Effector memory CD8-positive, alpha-beta T cell (primary cell): ENCODE measurements around the gene FAM89A.

ENCODE experiments used
- ATAC-seq: fragments of 150-1000 bp; cut with Tn5 transposase; replicated peaks from 2 replicates; pipeline ENCODE4 v1.10.0; 2021; ENCODE audit warnings: mild to moderate bottlenecking, moderate library complexity
- DNase-seq, 3 experiments: peaks; one replicate each; pipeline ENCODE4 v3.0.0; 2021
- H3K27ac Mint-ChIP-seq, 2 donors: one replicate each; pipeline ENCODE4 v1.8.0; 2022; ENCODE audit warnings: mild to moderate bottlenecking in 2 of 2, mixed read lengths in 2 of 2, moderate library complexity in 2 of 2
- H3K27me3 Mint-ChIP-seq, 2 donors: one replicate each; pipeline ENCODE4 v1.8.0; 2022; ENCODE audit warnings: mixed read lengths in 2 of 2
- H3K36me3 Mint-ChIP-seq: one replicate; pipeline ENCODE4 v1.8.0; 2022; ENCODE audit warnings: mild to moderate bottlenecking, moderate library complexity, mixed read lengths; ENCODE audit not compliant: insufficient read depth
- H3K4me1 Mint-ChIP-seq, 2 donors: one replicate each; pipeline ENCODE4 v1.8.0; 2022; ENCODE audit warnings: low read depth in 2 of 2, mixed read lengths in 2 of 2
- H3K4me3 Mint-ChIP-seq, 2 donors: one replicate each; pipeline ENCODE4 v1.8.0; 2022; ENCODE audit warnings: mild to moderate bottlenecking in 2 of 2, mixed read lengths in 2 of 2, moderate library complexity in 2 of 2
- H3K9me3 Mint-ChIP-seq, 2 donors: one replicate each; pipeline ENCODE4 v1.8.0; 2022; ENCODE audit warnings: mixed read lengths in 2 of 2
- total RNA-seq, 9 experiments: gene quantifications; one replicate each; lab custom pipeline; 2026; lab: John Stamatoyannopoulos, UW

FAM89A gene
- total RNA-seq: 0 to 12.1 (median 5.4) reads per million in 9 experiments

DNA sequence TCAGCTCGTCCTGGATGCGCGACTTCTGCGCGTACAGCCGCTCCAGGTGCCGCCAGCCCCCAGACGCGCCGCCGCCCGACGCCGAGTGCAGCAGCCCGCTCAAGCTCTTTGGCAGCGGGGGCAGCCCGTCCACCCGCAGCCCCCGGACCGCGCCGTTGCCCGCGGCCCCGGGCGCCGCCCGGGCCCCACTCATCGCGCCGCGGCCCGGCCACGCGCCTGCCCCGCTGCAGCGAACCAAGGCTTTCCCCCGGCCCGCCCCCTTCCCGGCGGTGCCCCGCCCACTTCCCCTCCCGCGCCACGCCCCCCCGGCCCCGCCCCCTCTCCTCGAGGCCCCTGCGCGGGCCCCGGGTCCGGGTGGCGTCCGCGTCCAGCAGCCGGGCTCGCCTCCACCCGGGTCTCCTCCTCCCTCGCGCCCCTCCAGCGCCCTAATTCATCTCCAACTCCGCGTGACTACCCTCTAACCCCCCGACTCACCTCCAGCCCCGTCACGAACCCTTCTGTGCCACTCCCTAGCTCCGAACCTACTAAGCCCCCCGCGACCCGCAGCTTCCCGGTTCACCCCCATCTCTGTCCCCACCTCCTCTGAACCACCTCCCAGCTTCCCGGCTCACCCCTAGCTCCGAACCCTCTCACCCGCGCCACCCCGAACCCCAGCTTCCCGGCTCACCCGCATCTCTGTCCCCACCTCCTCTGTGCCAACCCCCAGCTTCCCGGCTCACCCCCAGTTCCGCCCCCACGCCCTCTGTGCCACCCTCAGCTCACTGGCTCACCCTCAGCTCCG, at the start of gene FAM89A:
Gene FAM89A, minus strand, starts transcription at position 236 of the 781 bp plus-strand sequence. Its CDS starts 43 bp downstream, at position 193.
- Mint-ChIP-seq H3K27me3 (peaks cover under 1 to 7% of the 10 kb centered on the region in 2 donors), H3K36me3 (no peaks in the 10 kb centered on the region), H3K27ac (peak within 1 kb of the TSS; percentile 17 to 74), H3K9me3 (no peaks in the 10 kb centered on the region), H3K4me3 (peak within 1 kb of the TSS; percentile 77 to 78), H3K4me1 (peaks cover 17 to 24% of the 10 kb centered on the region in 2 donors)
- peak; percentile 79 for ATAC-seq
- DNase-seq: peak; percentile 52 to 59 (median 54)

DNA sequence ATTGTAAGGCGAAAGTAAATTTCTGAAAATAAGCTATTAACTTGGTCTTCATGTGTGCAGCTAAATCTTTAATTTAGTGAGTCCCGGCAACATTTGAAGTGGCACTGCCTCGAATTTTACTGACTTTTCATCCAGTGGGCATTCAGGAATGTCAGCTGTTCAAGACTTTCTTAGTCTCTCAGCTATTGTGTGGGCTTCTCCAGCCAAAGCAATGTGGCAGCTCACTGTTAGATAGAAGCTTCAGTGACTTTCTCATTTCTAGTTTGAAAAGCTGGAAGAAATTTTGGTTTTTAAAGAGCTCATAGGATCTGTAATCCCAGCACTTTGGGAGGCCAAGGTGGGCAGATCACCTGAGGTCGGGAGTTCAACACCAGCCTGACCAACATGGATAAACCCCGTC, 44.3 kb upstream of the FAM89A start:
- no peak overlapping the region for H3K27ac Mint-ChIP-seq
- peaks cover 21 to 40% of the 10 kb centered on the region in 2 donors for H3K27me3 Mint-ChIP-seq
- ATAC-seq: no peak
- no peak for DNase-seq
- H3K36me3 Mint-ChIP-seq: no peaks in the 10 kb centered on the region
- H3K9me3 Mint-ChIP-seq: no peaks in the 10 kb centered on the region
- H3K4me1 Mint-ChIP-seq: no peaks in the 10 kb centered on the region
- H3K4me3 Mint-ChIP-seq: no peak overlapping the region

DNA sequence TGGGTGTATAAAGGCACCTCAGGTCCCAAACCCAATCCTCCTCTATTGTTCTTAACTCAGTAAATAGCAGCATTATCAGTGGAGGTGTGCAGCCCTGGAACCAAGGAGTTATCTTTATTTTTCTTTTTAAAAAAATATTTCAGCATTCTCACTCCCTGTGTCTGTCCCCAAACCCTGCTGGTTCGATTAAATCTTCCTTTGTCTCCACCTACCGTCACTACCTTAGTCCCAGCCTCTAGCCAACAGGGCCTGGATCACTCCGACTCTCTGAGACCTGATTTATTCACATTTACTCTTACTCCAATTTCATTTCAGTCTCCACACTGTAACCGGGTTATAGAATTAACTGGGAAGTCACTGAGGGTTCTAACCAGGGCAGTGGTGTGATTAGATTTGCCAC, 39.1 kb upstream of the FAM89A start:
- no peak for DNase-seq
- no peak overlapping the region for H3K27ac Mint-ChIP-seq
- no peak overlapping the region for H3K4me3 Mint-ChIP-seq
- H3K9me3 Mint-ChIP-seq: no peaks in the 10 kb centered on the region
- peaks cover 16 to 25% of the 10 kb centered on the region in 2 donors for H3K27me3 Mint-ChIP-seq
- no peaks in the 10 kb centered on the region for H3K36me3 Mint-ChIP-seq
- no peaks in the 10 kb centered on the region for H3K4me1 Mint-ChIP-seq
- ATAC-seq: no peak

DNA sequence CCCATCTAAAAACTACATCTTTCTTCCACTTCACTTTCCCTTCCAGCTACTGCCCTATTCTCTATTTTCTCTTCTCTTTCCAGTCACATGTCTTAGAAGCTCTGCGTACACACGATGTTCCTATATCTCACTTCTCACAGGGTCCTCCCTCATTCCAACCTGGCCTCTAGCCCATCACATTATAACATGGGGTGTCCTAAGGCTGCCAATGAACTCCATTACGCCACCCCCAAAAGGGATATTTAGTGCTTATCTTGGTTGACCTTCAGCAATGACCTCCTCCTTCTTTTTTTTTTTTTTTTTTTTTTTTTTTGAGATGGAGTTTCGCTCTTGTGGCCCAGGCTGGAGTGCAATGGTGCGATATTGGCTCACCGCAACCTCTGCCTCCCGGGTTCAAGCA, 38.2 kb upstream of the FAM89A start:
- Mint-ChIP-seq H3K27me3 (peaks cover 16 to 25% of the 10 kb centered on the region in 2 donors), H3K4me1 (no peaks in the 10 kb centered on the region), H3K9me3 (no peaks in the 10 kb centered on the region), H3K4me3 (no peak overlapping the region), H3K36me3 (no peaks in the 10 kb centered on the region), H3K27ac (no peak overlapping the region)
- DNase-seq: no peak
- no peak for ATAC-seq

DNA sequence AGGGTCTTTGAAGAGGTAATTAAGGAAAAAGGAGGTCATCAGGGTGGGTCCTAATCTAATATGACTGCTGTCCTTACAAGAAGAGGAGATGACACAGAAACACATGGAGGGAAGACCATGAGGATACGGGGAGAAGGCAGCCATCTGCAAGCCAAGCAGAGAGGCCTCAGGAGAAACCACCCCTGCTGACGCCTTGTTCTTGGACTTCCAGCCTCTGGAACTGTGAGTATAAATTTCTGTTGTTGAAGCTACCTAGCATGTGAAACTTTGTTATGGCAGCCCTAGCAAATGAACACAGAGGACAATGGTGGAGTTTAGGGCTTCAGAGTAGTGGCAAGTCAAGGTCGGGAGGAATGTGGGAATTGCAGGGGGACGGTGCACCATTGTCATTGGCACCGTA, 36.7 kb upstream of the FAM89A start:
- ATAC-seq (no peak), DNase-seq (no peak)
- H3K27me3 Mint-ChIP-seq: peaks cover 16 to 25% of the 10 kb centered on the region in 2 donors
- no peaks in the 10 kb centered on the region for H3K9me3 Mint-ChIP-seq
- H3K4me1 Mint-ChIP-seq: no peaks in the 10 kb centered on the region
- no peak overlapping the region for H3K4me3 Mint-ChIP-seq
- H3K36me3 Mint-ChIP-seq: no peaks in the 10 kb centered on the region
- no peak overlapping the region for H3K27ac Mint-ChIP-seq

DNA sequence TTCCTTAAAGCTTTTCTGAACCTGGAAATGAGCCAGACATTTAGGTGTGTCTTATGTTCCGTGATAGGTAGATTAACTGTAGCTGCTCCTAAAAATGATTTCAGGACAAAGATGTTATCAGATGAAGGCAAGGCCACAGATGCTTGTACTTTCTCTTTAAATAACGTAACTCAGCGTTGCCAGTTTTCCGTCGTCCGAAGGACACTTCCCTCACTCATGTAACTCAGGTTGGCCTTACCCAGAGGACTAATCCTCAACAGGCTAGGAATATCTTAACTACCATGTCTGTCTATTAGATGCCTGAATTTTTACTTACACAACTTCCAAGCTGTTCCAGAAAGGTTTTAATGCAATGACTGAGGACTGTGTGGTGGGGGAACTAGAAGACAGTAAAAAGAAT, 35.4 kb upstream of the FAM89A start:
- Mint-ChIP-seq H3K4me1 (no peaks in the 10 kb centered on the region), H3K27ac (no peak overlapping the region)

DNA sequence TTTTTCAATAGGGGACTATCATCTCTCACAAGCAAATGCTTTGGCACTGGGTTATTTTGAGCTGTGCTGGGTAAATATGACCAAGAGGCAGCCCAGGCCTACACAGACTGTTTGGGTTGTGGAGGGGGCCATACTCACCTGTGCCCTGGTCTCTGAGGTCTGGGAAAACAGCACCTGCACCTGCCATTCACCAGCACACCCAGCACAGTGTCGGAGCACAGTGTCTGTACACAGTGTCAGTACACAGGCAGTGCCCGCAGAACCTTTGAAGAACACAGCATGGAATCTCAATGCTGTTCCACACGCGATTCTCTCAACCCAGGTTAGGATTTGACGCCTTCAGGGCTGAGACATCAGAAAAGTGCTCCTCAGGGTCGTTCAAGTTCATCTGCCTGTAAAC, 35.0 kb upstream of the FAM89A start:
- ATAC-seq (no peak), DNase-seq (no peak)
- Mint-ChIP-seq H3K27me3 (peaks cover 15 to 25% of the 10 kb centered on the region in 2 donors), H3K4me1 (no peaks in the 10 kb centered on the region), H3K36me3 (no peaks in the 10 kb centered on the region), H3K27ac (no peak overlapping the region), H3K9me3 (no peaks in the 10 kb centered on the region), H3K4me3 (no peak overlapping the region)

More for the DNA sequence above, 35.4 kb upstream of the FAM89A start:
- H3K4me3 Mint-ChIP-seq: no peak overlapping the region
- DNase-seq (no peak), ATAC-seq (no peak)
- peaks cover 18 to 25% of the 10 kb centered on the region in 2 donors for H3K27me3 Mint-ChIP-seq
- no peaks in the 10 kb centered on the region for H3K9me3 Mint-ChIP-seq
- H3K36me3 Mint-ChIP-seq: no peaks in the 10 kb centered on the region

DNA sequence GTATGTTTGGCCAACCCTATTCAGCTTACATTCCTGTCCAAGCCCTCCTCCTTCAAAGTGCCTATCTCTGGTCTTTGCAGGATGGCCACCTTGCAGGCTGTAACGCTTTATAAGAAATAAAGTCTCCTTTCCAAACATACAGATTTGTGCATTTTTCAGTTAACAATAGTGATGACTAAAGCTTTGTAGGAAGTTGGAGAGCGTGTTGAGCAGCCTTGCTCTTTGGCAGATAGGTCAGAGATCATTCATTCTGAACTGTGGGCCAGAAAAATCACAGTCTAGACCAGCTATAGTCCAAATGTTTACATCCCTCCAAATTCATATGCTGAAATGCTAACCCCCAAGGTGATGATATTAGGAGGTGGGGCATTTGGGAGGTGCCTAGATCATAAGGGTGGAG, 34.0 kb upstream of the FAM89A start:
- H3K36me3 Mint-ChIP-seq: no peaks in the 10 kb centered on the region
- H3K4me3 Mint-ChIP-seq: no peak overlapping the region
- H3K9me3 Mint-ChIP-seq: no peaks in the 10 kb centered on the region
- H3K4me1 Mint-ChIP-seq: no peaks in the 10 kb centered on the region
- H3K27ac Mint-ChIP-seq: no peak overlapping the region
- peaks cover 13 to 28% of the 10 kb centered on the region in 2 donors for H3K27me3 Mint-ChIP-seq
- DNase-seq (no peak), ATAC-seq (no peak)

DNA sequence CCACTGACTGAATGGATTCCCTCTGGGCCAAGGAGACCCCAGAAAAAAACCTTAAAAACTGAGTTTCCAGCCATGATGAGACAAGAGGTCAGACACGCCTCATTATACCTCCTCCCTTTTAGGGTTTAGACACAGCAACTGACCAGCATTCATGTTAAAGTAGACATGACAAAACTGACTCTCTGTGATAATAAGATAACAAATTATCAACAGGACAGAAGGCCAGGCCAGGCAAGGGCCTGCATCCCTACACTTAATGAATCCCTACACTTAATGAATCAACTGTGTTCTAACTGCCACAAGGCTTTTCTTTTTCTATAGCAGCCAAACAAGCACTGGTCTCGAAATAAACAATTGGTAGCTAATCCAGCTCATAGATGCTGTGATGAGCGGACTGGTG, 33.3 kb upstream of the FAM89A start:
- H3K27me3 Mint-ChIP-seq: peaks cover 8 to 28% of the 10 kb centered on the region in 2 donors
- no peaks in the 10 kb centered on the region for H3K4me1 Mint-ChIP-seq
- H3K9me3 Mint-ChIP-seq: no peaks in the 10 kb centered on the region
- H3K4me3 Mint-ChIP-seq: no peak overlapping the region
- DNase-seq (no peak), ATAC-seq (no peak)
- H3K27ac Mint-ChIP-seq: no peak overlapping the region
- no peaks in the 10 kb centered on the region for H3K36me3 Mint-ChIP-seq

DNA sequence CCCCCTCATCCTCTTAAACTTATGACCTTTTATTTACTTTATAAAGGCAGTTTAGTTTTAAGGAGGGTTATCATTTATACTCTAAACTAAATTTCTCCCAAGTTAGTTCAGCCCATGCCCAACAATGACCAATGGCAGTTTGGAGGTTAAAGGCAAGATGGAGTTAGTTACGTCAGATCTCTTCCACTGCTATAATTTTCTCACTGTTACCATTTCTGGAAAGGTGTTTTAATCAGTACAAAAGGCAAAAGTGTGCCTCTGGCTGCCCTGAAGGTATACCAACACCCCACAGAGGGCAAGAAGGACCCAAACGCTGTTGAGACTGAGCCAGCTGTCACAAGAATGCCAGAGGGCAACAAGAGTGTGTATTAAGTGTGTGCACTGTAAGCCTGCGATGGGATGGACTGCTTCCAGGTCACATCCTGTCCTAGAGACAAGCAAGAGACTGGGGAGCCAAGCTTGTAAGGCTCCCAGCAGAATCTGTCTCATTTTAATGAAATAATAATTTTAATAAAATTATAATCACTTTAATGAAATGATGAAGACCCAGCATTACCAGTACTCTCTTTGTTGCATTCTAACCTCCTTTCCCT, 32.5 kb upstream of the FAM89A start:
- DNase-seq: no peak
- Mint-ChIP-seq H3K27ac (no peak overlapping the region), H3K9me3 (no peaks in the 10 kb centered on the region), H3K4me1 (no peaks in the 10 kb centered on the region), H3K4me3 (no peak overlapping the region), H3K27me3 (peaks cover 8 to 28% of the 10 kb centered on the region in 2 donors), H3K36me3 (no peaks in the 10 kb centered on the region)
- ATAC-seq: no peak

DNA sequence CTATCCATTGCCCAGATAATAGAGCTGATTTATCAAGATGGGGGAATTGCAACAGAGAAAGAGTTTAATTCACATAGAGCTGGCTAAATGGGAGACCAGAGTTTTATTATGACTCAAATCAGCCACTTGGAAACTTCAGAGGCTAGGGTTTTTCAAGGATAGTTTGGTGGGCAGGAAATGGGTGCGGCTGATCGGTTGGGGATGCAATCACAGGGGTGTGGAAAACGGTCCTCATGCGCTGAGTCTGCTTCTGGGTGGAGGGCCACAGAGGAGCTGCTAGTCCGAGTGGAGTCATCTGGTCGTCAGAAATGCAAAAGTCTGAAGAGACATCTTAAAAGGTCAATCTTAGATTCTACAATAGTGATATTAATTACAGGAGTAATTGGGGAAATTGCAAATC, 32.0 kb upstream of the FAM89A start:
- Mint-ChIP-seq H3K4me3 (no peak overlapping the region), H3K27ac (no peak overlapping the region), H3K9me3 (no peaks in the 10 kb centered on the region), H3K36me3 (no peaks in the 10 kb centered on the region), H3K4me1 (no peaks in the 10 kb centered on the region), H3K27me3 (peaks cover 9 to 29% of the 10 kb centered on the region in 2 donors)
- ATAC-seq: no peak
- DNase-seq: no peak

DNA sequence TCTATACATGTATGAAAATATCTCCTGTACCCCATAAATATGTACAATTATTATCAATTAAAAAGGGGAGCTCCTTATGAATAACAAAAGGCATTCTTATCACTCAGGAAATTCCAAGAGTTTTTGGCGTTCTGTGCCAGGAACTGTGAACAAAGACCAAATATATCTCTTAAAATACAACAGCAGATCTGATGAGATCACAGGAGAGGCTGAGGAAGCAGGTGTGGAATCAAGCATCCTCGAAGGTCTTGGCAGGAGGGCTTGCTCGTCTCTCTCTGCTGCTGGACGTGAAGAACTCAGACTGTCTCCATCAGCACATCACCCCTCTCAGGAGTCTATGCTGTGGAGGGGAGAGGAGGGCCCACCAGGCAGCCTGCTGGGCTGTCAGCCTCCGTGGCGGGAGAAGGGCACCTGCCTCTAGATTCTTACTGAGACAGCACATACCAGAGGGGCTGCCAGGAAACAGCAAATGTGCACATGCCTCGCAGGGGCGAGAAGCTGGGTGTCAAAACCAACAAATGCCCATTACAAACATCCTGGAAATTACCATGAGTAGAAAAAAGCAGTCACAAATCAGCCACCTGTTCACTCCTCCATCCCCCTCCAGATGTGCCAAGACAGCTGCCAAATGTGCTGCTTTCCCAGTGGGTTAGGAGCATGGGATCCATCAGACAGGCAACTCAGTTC, 30.8 kb upstream of the FAM89A start:
- Mint-ChIP-seq H3K4me3 (no peak overlapping the region), H3K36me3 (no peaks in the 10 kb centered on the region), H3K4me1 (no peaks in the 10 kb centered on the region), H3K27ac (peak overlapping the region in 1 of 2 donors; percentile 29), H3K27me3 (peaks cover 19 to 34% of the 10 kb centered on the region in 2 donors), H3K9me3 (no peaks in the 10 kb centered on the region)
- DNase-seq (no peak), ATAC-seq (no peak)

DNA sequence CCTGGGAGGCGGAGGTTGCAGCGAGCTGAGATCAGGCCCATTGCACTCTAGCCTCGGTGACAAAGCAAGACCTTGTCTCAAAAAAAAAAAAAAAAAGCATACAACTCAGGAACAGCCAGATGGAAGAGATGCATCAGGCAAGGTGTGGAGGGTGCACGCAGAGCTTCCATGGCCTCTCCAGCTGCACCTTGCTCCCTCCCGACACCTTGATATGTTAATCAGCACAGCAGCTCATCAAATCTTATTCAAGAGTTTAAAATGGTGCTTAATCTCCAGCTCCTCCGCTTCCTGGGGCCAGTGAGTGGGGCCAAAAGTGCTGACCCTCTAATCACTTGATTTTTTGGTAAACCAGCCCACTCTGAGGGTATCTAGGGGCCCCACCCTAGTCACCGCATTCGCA, 29.3 kb upstream of the FAM89A start:
- H3K27ac Mint-ChIP-seq: no peak overlapping the region
- ATAC-seq: no peak

More for the DNA sequence above, 29.3 kb upstream of the FAM89A start:
- H3K9me3 Mint-ChIP-seq: no peaks in the 10 kb centered on the region
- H3K27me3 Mint-ChIP-seq: peaks cover 25 to 44% of the 10 kb centered on the region in 2 donors
- no peak overlapping the region for H3K4me3 Mint-ChIP-seq
- no peaks in the 10 kb centered on the region for H3K4me1 Mint-ChIP-seq
- no peaks in the 10 kb centered on the region for H3K36me3 Mint-ChIP-seq
- no peak for DNase-seq
